OCI-LY1 (cell line): ENCODE measurements around the gene ROR2.

Source experiments
- EZH2 ChIP-seq: fragments of 200-600 bp; sonication (generic), shearing (Covaris generic); IDR thresholded peaks from 2 replicates; pipeline ENCODE4 v1.8.0; 2017; ENCODE audit warnings: borderline replicate concordance, mixed run types, mild to moderate bottlenecking, antibody characterized with exemption, low read length, moderate library complexity, mixed read lengths
- TF ChIP-seq, protein P1 (sequence below): fragments of 200-600 bp; sonication (generic), shearing (Covaris generic); IDR thresholded peaks from 2 replicates; pipeline ENCODE4 v1.5.1; 2017; ENCODE audit warnings: mild to moderate bottlenecking, antibody characterized with exemption, low read length, moderate library complexity, mixed read lengths

DNA sequence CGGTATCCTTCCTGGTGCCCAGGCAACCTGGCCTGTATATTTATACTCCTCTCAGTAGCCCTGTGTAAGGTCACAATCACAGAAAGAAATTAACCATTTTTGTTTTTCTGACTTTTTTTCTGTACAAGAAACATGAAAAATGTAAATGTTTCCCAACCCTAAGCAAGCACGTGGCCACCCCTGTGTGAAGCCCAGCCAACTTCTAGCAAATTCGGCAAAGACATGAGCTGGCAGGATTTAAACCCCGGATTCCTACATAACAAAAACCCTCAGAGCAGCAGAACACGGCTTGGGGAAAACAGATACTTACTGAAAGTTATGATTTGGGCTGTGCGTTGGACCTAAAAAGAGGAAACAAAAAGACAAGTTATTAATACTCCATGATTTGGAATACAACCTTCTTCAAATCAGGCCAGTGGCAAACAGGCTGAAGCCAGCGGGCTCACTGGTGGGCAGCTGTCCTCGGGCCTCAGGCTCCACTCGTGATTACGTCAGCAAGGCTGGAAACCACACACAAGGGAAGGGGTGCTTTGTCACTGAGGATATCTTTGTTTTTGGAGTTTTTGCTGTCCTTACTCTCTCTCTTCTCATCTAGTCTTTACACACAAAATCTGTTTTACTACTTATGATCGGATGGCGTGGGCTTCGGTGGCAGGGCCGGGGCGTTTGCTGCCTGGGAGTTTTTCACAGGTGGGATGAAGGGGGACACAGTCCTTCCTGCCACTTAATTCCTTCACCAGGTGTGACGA, 194.1 kb downstream of the ROR2 start:
- TF ChIP-seq, protein P1, sequence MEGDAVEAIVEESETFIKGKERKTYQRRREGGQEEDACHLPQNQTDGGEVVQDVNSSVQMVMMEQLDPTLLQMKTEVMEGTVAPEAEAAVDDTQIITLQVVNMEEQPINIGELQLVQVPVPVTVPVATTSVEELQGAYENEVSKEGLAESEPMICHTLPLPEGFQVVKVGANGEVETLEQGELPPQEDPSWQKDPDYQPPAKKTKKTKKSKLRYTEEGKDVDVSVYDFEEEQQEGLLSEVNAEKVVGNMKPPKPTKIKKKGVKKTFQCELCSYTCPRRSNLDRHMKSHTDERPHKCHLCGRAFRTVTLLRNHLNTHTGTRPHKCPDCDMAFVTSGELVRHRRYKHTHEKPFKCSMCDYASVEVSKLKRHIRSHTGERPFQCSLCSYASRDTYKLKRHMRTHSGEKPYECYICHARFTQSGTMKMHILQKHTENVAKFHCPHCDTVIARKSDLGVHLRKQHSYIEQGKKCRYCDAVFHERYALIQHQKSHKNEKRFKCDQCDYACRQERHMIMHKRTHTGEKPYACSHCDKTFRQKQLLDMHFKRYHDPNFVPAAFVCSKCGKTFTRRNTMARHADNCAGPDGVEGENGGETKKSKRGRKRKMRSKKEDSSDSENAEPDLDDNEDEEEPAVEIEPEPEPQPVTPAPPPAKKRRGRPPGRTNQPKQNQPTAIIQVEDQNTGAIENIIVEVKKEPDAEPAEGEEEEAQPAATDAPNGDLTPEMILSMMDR, result no peak
- no peak for TF ChIP-seq EZH2
